Neuronal stem cell (in vitro differentiated cells): ENCODE measurements around the gene BID. TPM values are rescaled to one million over a fixed set of nuclear protein-coding genes. Genes with fewer than 3 reads are reported as not detected.
A peak's percentile ranks its signal among the peaks of the same experiment; 100 is the strongest.

Experiments used
- DNase-seq: peaks from one replicate; pipeline ENCODE4 v3.0.0-alpha.2; 2013; ENCODE audit warnings: low spot score
- H2AFZ ChIP-seq: one replicate; pipeline ENCODE4 v1.6.1; 2013; ENCODE audit warnings: mild to moderate bottlenecking, low read length, inconsistent platforms
- H2AK5ac ChIP-seq: 2 replicates; pipeline ENCODE4 v1.6.1; 2013; ENCODE audit warnings: low read depth, mild to moderate bottlenecking, inconsistent platforms, low read length, moderate library complexity, mixed read lengths
- H2BK120ac ChIP-seq: 2 replicates; pipeline ENCODE4 v1.6.1; 2013; ENCODE audit warnings: low read depth, mild to moderate bottlenecking, inconsistent platforms, low read length, moderate library complexity, mixed read lengths
- H2BK12ac ChIP-seq: one replicate; pipeline ENCODE4 v1.6.1; 2013; ENCODE audit warnings: low read length, inconsistent platforms
- H2BK15ac ChIP-seq: 2 replicates; pipeline ENCODE4 v1.6.1; 2013; ENCODE audit warnings: mild to moderate bottlenecking, low read length, inconsistent platforms, mixed read lengths
- H2BK5ac ChIP-seq: one replicate; pipeline ENCODE4 v1.6.1; 2013; ENCODE audit warnings: inconsistent platforms, mild to moderate bottlenecking, low read length, moderate library complexity
- H3K14ac ChIP-seq: one replicate; pipeline ENCODE4 v1.6.1; 2013; ENCODE audit warnings: low read length, inconsistent platforms
- H3K18ac ChIP-seq: 2 replicates; pipeline ENCODE4 v1.6.1; 2013; ENCODE audit warnings: low read length, inconsistent platforms
- H3K23ac ChIP-seq: 2 replicates; pipeline ENCODE4 v1.6.1; 2013; ENCODE audit warnings: low read depth, mild to moderate bottlenecking, mixed read lengths, low read length, inconsistent platforms; ENCODE audit not compliant: poor library complexity
- H3K27ac ChIP-seq: replicated peaks from 3 replicates; pipeline ENCODE4 v1.5.1; 2013; ENCODE audit warnings: low read length, inconsistent platforms
- H3K27me3 ChIP-seq, 3 experiments: 2 replicates each; pipeline ENCODE4 v1.6.1; 2013; ENCODE audit warnings: low read length in 3 of 3, mild to moderate bottlenecking in 2 of 3, inconsistent platforms in 1 of 3, low read depth in 1 of 3, mixed read lengths in 1 of 3, moderate library complexity in 1 of 3; ENCODE audit not compliant: control insufficient read depth in 3 of 3, insufficient read depth in 3 of 3
- H3K36me3 ChIP-seq, 2 donors: replicated peaks in 1 of 2; 2 replicates each; pipeline ENCODE4 v1.6.1; 2013; ENCODE audit warnings: low read length in 2 of 2; ENCODE audit not compliant: control insufficient read depth in 2 of 2, insufficient read depth in 2 of 2
- H3K4ac ChIP-seq: 2 replicates; pipeline ENCODE4 v1.6.1; 2013; ENCODE audit warnings: inconsistent platforms, mild to moderate bottlenecking, low read length, moderate library complexity
- H3K4me1 ChIP-seq, 2 donors: 1 replicate in 1 of 2; 2 replicates in 1 of 2; pipeline ENCODE4 v1.6.1; 2013; ENCODE audit warnings: low read length in 2 of 2, low read depth in 1 of 2; ENCODE audit not compliant: control insufficient read depth in 2 of 2, insufficient read depth in 1 of 2
- H3K4me2 ChIP-seq: one replicate; pipeline ENCODE4 v1.6.1; 2013; ENCODE audit warnings: mild to moderate bottlenecking, low read length, inconsistent platforms; ENCODE audit not compliant: insufficient read depth, poor library complexity, severe bottlenecking
- H3K4me3 ChIP-seq, 2 donors: 2 replicates each; pipeline ENCODE4 v1.5.1; 2013; ENCODE audit warnings: low read length in 2 of 2, mild to moderate bottlenecking in 2 of 2, inconsistent platforms in 1 of 2, moderate library complexity in 1 of 2
- H3K79me1 ChIP-seq: one replicate; pipeline ENCODE4 v1.6.1; 2013; ENCODE audit warnings: low read depth, mild to moderate bottlenecking, inconsistent platforms, low read length, moderate library complexity
- H3K9ac ChIP-seq: one replicate; pipeline ENCODE4 v1.6.1; 2013; ENCODE audit warnings: mild to moderate bottlenecking, low read depth, low read length, inconsistent platforms; ENCODE audit not compliant: poor library complexity
- H3K9me3 ChIP-seq, 2 donors: replicated peaks in 1 of 2; 2 replicates each; pipeline versions ENCODE3 to v1.6.1; 2013; ENCODE audit warnings: low read length in 2 of 2, mild to moderate bottlenecking in 2 of 2, inconsistent platforms in 1 of 2, low read depth in 1 of 2, mixed read lengths in 1 of 2, moderate library complexity in 1 of 2; ENCODE audit not compliant: control insufficient read depth in 2 of 2, insufficient read depth in 1 of 2
- H4K8ac ChIP-seq: one replicate; pipeline ENCODE4 v1.6.1; 2013; ENCODE audit warnings: low read depth, mild to moderate bottlenecking, inconsistent platforms, low read length, moderate library complexity
- H4K91ac ChIP-seq: one replicate; pipeline ENCODE4 v1.6.1; 2013; ENCODE audit warnings: low read length, low read depth, mild to moderate bottlenecking, inconsistent platforms; ENCODE audit not compliant: poor library complexity
- WGBS, 2 donors: extraction: QIAGEN DNeasy Blood & Tissue Kit; methylation state at CpG; one replicate each; pipeline ENCODE4 v1.1.7; 2013; ENCODE audit warnings: missing lambda C conversion rate in 2 of 2, mixed read lengths in 1 of 2; ENCODE audit not compliant: insufficient read length in 2 of 2, insufficient replicate concordance in 1 of 2; ENCODE audit errors: extremely low coverage in 2 of 2; 5-methylcytosine and 5-hydroxymethylcytosine counted together
- polyA plus RNA-seq, 2 experiments: library from polyadenylated mRNA; stranded (reverse); fragments of 200-250 nt; gene quantifications; one replicate each; pipeline ENCODE4 v1.2.3, GENCODE V29; 2013

BID gene
- polyA plus RNA-seq (2013, experiment 1 of 2) = 25.3 TPM
- 27.6 TPM for polyA plus RNA-seq (2013, experiment 2 of 2)

DNA sequence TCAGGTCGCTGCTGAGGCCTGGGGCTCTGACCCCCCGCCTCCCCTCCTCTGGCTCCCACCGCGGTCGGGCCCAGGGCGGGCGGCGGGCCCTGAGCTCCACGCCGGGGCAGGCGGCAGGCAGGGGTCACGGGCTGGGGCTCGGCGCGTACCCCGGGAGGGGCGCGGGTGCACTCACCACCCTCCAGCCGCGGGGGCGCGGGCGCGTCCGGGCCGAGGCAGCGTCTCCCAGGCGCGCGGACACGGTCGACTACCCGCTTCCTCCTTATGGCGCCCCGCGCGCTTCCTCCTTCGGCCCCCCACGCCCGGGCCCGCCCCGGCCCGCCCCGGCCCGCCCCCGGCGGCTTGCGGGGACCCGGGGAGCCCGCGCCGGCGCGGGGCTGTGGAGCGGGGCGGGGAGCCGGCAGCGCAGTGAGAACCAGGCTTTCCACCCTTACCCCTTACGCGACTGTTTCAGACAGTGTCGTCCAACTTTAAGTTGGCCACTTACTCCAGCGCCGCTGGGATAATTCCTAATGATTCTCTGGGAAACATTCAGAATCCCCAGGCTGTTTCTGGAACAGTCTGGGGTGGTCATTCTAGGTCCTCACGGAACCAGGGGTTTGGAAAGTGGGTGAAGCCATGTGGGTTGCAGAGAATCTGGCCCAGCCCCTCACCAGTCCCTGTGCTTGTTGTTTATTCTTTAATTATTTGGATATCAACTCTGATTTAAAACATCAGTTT is at the start of gene BID:
Gene BID, minus strand, starts transcription at position 264 of the 720 bp plus-strand sequence. CDS start 24,353 bp downstream, outside the sequence.
- H3K27ac ChIP-seq = peak within 1 kb of the TSS; percentile 69
- peaks cover 14 to 19% of the 10 kb centered on the region in 2 donors for H3K4me1 ChIP-seq
- H4K91ac ChIP-seq = peak within 1 kb of the TSS; percentile 46
- DNase-seq = no peak
- WGBS, 2 donors = no CpG with 5 or more reads among the region's 64 CpGs
- peak within 1 kb of the TSS; percentile 89 for H3K4me2 ChIP-seq
- H2AFZ ChIP-seq = peak within 1 kb of the TSS; percentile 99
- H3K9me3 ChIP-seq = no peaks in the 10 kb centered on the region
- H3K27me3 ChIP-seq = no peaks in the 10 kb centered on the region
- H2BK120ac ChIP-seq = peak within 1 kb of the TSS; percentile 91
- H3K9ac ChIP-seq = peak within 1 kb of the TSS; percentile 98
- H2BK5ac ChIP-seq = peak within 1 kb of the TSS; percentile 53
- peak within 1 kb of the TSS; percentile 98 for H4K8ac ChIP-seq
- peak within 1 kb of the TSS; percentile 91 for H2BK15ac ChIP-seq
- peak within 1 kb of the TSS; percentile 76 for H3K4ac ChIP-seq
- peak within 1 kb of the TSS; percentile 73 for H2BK12ac ChIP-seq
- peak within 1 kb of the TSS; percentile 85 for H2AK5ac ChIP-seq
- peak within 1 kb of the TSS; percentile 98 for H3K18ac ChIP-seq
- H3K36me3 ChIP-seq = no peaks in the 10 kb centered on the region
- H3K23ac ChIP-seq = peak within 1 kb of the TSS; percentile 89
- H3K79me1 ChIP-seq = peaks cover 12% of the 10 kb centered on the region
- peak within 1 kb of the TSS; percentile 8 for H3K14ac ChIP-seq
- H3K4me3 ChIP-seq = peak within 1 kb of the TSS; percentile 73 to 81

DNA sequence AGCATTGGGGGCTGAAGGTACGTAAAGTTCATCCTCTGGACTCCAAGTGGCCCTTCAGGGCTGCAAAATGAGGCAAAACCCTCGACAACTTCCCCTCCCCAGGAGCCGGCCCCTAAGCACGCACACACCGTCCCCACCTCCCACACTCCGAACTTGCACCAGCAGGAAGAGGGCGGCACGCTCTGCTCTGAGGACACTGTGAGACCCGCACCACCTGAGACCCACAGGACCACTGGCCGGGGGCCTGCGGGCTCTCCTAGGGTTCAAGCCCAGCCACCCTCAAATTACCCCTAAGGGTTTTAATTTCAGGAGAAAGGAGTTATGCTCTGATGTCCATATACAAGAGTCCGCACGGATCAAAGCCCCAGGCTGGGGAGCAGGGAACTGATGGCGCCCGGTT is 49.7 kb upstream of the BID start:
- Histone ChIP-seq H3K4me3 (no peak overlapping the region), H2BK120ac (no peak overlapping the region), H2BK15ac (no peak overlapping the region), H2AK5ac (no peak overlapping the region), H3K9ac (no peak overlapping the region), H2BK12ac (no peak overlapping the region), H3K27ac (no peak overlapping the region), H2BK5ac (no peak overlapping the region), H3K18ac (no peak overlapping the region), H4K8ac (no peak overlapping the region), H3K9me3 (no peaks in the 10 kb centered on the region), H4K91ac (no peak overlapping the region), H3K27me3 (no peaks in the 10 kb centered on the region), H3K4me2 (no peak overlapping the region), H2AFZ (no peak overlapping the region), H3K4me1 (peaks cover 8 to 13% of the 10 kb centered on the region in 2 donors), H3K14ac (peak overlapping the region; percentile 82), H3K79me1 (no peaks in the 10 kb centered on the region), H3K23ac (no peak overlapping the region), H3K4ac (no peak overlapping the region), H3K36me3 (peaks cover 4 to 20% of the 10 kb centered on the region in 2 donors)
- WGBS, 2 donors = no CpG with 5 or more reads among the region's 15 CpGs
- DNase-seq = no peak

DNA sequence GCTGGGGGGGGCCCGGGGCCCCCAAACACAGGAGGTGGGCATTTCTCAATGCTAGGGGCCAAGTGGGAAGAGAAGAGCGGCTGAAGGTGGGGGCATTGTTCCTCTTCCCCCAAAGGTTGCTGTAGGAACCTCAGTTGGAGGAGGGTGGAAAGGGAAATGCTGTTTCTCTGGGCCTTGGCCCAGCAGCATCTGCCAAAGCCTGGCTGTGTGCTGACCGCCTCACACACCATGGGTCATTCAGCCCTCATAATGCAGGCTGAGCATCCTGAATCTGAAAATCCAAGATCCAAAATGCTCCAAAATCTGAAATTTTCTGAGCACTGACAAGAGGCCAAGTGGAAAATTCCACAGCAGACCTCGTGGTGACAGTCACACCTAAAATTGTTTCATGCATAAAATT is 49.0 kb upstream of the BID start:
- Histone ChIP-seq H3K23ac (no peak overlapping the region), H4K8ac (no peak overlapping the region), H2BK12ac (no peak overlapping the region), H2AFZ (no peak overlapping the region), H3K14ac (no peak overlapping the region), H3K27ac (no peak overlapping the region), H3K4me1 (peaks cover 5 to 8% of the 10 kb centered on the region in 2 donors), H2AK5ac (no peak overlapping the region), H3K4me3 (no peak overlapping the region), H3K27me3 (no peaks in the 10 kb centered on the region), H2BK120ac (no peak overlapping the region), H3K9ac (no peak overlapping the region), H3K79me1 (no peaks in the 10 kb centered on the region), H3K4me2 (no peak overlapping the region), H3K4ac (no peak overlapping the region), H3K36me3 (peaks cover 2 to 23% of the 10 kb centered on the region in 2 donors), H3K9me3 (no peaks in the 10 kb centered on the region), H4K91ac (no peak overlapping the region), H2BK5ac (no peak overlapping the region), H3K18ac (no peak overlapping the region), H2BK15ac (no peak overlapping the region)
- WGBS, 2 donors = no CpG with 5 or more reads among the region's 4 CpGs
- no peak for DNase-seq

DNA sequence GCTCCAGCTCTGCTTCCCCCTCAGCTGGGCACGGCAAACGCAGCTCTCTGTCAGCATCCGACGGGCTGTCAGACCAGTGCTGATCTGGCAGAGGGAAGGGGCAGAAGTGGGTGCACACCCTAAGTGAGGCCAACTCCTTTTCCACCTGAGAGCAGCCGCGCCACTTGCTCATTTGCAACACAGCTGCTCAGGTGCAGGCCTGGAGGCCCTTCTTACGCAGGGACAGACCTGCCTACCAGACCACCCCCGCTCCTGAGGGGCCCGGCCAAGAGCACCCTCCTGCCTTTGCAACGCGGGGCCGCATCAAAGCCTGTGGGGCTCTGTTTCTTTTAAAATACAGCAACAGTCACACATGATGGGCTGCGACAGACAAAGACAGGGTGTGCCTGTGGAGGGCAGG is 47.8 kb upstream of the BID start:
- Histone ChIP-seq H4K91ac (no peak overlapping the region), H3K18ac (no peak overlapping the region), H3K14ac (no peak overlapping the region), H2BK15ac (no peak overlapping the region), H3K23ac (peak overlapping the region; percentile 4), H2BK5ac (peak overlapping the region; percentile 59), H2BK120ac (no peak overlapping the region), H3K4me2 (no peak overlapping the region), H2AFZ (no peak overlapping the region), H3K4ac (no peak overlapping the region), H3K27ac (no peak overlapping the region), H3K4me3 (peak overlapping the region in 1 of 2 donors; percentile 12), H2BK12ac (no peak overlapping the region), H3K9me3 (no peaks in the 10 kb centered on the region), H2AK5ac (no peak overlapping the region), H3K4me1 (no peaks in the 10 kb centered on the region), H3K27me3 (no peaks in the 10 kb centered on the region), H3K36me3 (peaks cover 2 to 23% of the 10 kb centered on the region in 2 donors), H3K79me1 (no peaks in the 10 kb centered on the region), H3K9ac (no peak overlapping the region), H4K8ac (no peak overlapping the region)
- WGBS, 2 donors = no CpG with 5 or more reads among the region's 13 CpGs
- DNase-seq = no peak
